Mesendoderm (in vitro differentiated cells): Measurements from ENCODE around the gene SCIN. TPM values are rescaled to one million over a fixed set of nuclear protein-coding genes. Genes with fewer than 3 reads are reported as not detected.
"Not testable (repeated sequence)": the region's sequence is repeated elsewhere in the genome, so short reads cannot be mapped to it uniquely, and the experiment has no call there.

ENCODE experiments used
- DNase-seq: peaks from one replicate; pipeline ENCODE4 v3.0.0; 2013
- H2AK5ac ChIP-seq: 2 replicates; pipeline ENCODE4 v1.6.1; 2013; ENCODE audit warnings: low read length, inconsistent platforms
- H2BK120ac ChIP-seq: 2 replicates; pipeline ENCODE4 v1.6.1; 2013; ENCODE audit warnings: low read depth, mild to moderate bottlenecking, low read length, moderate library complexity, mixed read lengths
- H2BK15ac ChIP-seq: replicated peaks from 2 replicates; pipeline ENCODE4 v1.6.1; 2013; ENCODE audit warnings: low read depth, mild to moderate bottlenecking, moderate library complexity
- H2BK5ac ChIP-seq: 2 replicates; pipeline ENCODE4 v1.6.1; 2013; ENCODE audit warnings: low read length, inconsistent platforms
- H3K18ac ChIP-seq: 2 replicates; pipeline ENCODE4 v1.6.1; 2013; ENCODE audit warnings: mild to moderate bottlenecking, low read length, mixed read lengths
- H3K23ac ChIP-seq: one replicate; pipeline ENCODE4 v1.6.1; 2013; ENCODE audit warnings: low read length
- H3K27ac ChIP-seq: 2 replicates; pipeline ENCODE4 v1.5.1; 2013; ENCODE audit warnings: low read depth, mild to moderate bottlenecking, inconsistent platforms, low read length, moderate library complexity
- H3K27me3 ChIP-seq: 2 replicates; pipeline ENCODE4 v1.6.1; 2013; ENCODE audit warnings: low read length, control low read depth, mild to moderate bottlenecking, inconsistent platforms; ENCODE audit not compliant: insufficient read depth, poor library complexity
- H3K36me3 ChIP-seq: 2 replicates; pipeline ENCODE4 v1.6.1; 2013; ENCODE audit warnings: low read length, inconsistent platforms; ENCODE audit not compliant: control insufficient read depth, insufficient read depth
- H3K4ac ChIP-seq: one replicate; pipeline ENCODE4 v1.6.1; 2013; ENCODE audit warnings: low read depth, mild to moderate bottlenecking, low read length, moderate library complexity
- H3K4me1 ChIP-seq: 2 replicates; pipeline ENCODE4 v1.6.1; 2013; ENCODE audit warnings: low read depth, low read length, inconsistent platforms; ENCODE audit not compliant: control insufficient read depth
- H3K4me2 ChIP-seq: 2 replicates; pipeline ENCODE4 v1.6.1; 2013; ENCODE audit warnings: low read length
- H3K4me3 ChIP-seq: 2 replicates; pipeline ENCODE4 v1.5.1; 2013; ENCODE audit warnings: mild to moderate bottlenecking, low read length
- H3K56ac ChIP-seq: one replicate; pipeline ENCODE4 v1.6.1; 2013; ENCODE audit warnings: low read length
- H3K79me1 ChIP-seq: 2 replicates; pipeline ENCODE4 v1.6.1; 2013; ENCODE audit warnings: low read length, inconsistent platforms
- H3K79me2 ChIP-seq: 2 replicates; pipeline ENCODE4 v1.6.1; 2013; ENCODE audit warnings: mild to moderate bottlenecking, low read length; ENCODE audit not compliant: control insufficient read depth, insufficient read depth
- H3K9ac ChIP-seq: 2 replicates; pipeline ENCODE4 v1.6.1; 2013; ENCODE audit warnings: low read length, inconsistent platforms
- H4K5ac ChIP-seq: one replicate; pipeline ENCODE4 v1.6.1; 2013; ENCODE audit warnings: low read length
- H4K8ac ChIP-seq: one replicate; pipeline ENCODE4 v1.6.1; 2013; ENCODE audit warnings: low read depth, mild to moderate bottlenecking, control low read depth, low read length, moderate library complexity
- WGBS: extraction: QIAGEN DNeasy Blood & Tissue Kit; methylation state at CpG from one replicate; pipeline ENCODE4 v1.1.7; 2013; ENCODE audit warnings: low lambda C conversion rate, missing lambda C conversion rate; ENCODE audit not compliant: insufficient coverage; ENCODE audit errors: extremely low coverage; 5-methylcytosine and 5-hydroxymethylcytosine counted together
- polyA plus RNA-seq, 2 experiments: library from polyadenylated mRNA; stranded (reverse); fragments of 200-250 nt; gene quantifications; one replicate each; pipeline ENCODE4 v1.2.3, GENCODE V29; 2013

SCIN gene
- polyA plus RNA-seq (2013, experiment 1 of 2) = 0.31 TPM
- polyA plus RNA-seq (2013, experiment 2 of 2) = 0.31 TPM

DNA sequence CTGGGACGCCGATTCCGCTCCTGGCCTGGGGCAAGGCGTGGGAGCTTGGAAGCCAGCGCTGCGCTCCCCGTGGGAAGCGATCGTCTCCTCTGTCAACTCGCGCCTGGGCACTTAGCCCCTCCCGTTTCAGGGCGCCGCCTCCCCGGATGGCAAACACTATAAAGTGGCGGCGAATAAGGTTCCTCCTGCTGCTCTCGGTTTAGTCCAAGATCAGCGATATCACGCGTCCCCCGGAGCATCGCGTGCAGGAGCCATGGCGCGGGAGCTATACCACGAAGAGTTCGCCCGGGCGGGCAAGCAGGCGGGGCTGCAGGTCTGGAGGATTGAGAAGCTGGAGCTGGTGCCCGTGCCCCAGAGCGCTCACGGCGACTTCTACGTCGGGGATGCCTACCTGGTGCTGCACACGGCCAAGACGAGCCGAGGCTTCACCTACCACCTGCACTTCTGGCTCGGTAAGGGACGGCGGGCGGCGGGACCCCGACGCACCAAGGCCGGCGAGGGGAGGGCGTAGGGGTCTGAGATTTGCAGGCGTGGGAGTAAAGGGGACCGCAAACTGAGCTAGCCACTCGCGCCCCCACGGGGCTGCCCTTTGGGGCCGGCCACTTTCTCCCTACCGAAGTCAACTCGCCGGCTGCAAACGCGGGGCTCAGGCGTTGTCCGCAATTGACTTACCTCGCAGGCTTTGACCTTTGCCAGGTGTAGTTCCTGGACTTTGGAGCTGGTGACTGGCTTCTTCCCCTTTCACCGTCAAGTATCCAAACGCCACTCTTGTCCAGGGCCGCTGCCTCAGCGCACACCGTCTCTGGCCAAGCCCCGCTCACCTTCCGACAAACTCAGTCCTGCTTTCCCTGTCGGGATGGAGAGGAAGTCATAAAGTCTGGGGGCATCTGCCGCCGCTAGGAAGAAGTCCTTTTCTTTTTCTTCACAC is at the start of gene SCIN:
Gene SCIN (plus strand): TSS at position 187 of the 928 bp plus-strand sequence. CDS start 67 bp downstream, at position 254.
- Histone ChIP-seq H3K18ac (no peak within 1 kb of the TSS), H3K27me3 (peaks cover 17% of the 10 kb centered on the region), H4K5ac (no peak within 1 kb of the TSS), H2AK5ac (no peak within 1 kb of the TSS), H3K9ac (no peak within 1 kb of the TSS), H4K8ac (no peak within 1 kb of the TSS), H3K56ac (peak within 1 kb of the TSS; percentile 71), H3K4ac (no peak within 1 kb of the TSS), H3K23ac (no peak within 1 kb of the TSS), H2BK120ac (no peak within 1 kb of the TSS), H3K36me3 (no peaks in the 10 kb centered on the region), H2BK15ac (no peak within 1 kb of the TSS), H3K79me2 (no peaks in the 10 kb centered on the region), H3K27ac (no peak within 1 kb of the TSS), H3K4me1 (no peaks in the 10 kb centered on the region), H3K79me1 (no peaks in the 10 kb centered on the region), H3K4me3 (peak within 1 kb of the TSS; percentile 6), H2BK5ac (no peak within 1 kb of the TSS), H3K4me2 (peak within 1 kb of the TSS; percentile 80)
- WGBS = no CpG with 5 or more reads among the region's 74 CpGs
- peak; percentile 46 for DNase-seq

DNA sequence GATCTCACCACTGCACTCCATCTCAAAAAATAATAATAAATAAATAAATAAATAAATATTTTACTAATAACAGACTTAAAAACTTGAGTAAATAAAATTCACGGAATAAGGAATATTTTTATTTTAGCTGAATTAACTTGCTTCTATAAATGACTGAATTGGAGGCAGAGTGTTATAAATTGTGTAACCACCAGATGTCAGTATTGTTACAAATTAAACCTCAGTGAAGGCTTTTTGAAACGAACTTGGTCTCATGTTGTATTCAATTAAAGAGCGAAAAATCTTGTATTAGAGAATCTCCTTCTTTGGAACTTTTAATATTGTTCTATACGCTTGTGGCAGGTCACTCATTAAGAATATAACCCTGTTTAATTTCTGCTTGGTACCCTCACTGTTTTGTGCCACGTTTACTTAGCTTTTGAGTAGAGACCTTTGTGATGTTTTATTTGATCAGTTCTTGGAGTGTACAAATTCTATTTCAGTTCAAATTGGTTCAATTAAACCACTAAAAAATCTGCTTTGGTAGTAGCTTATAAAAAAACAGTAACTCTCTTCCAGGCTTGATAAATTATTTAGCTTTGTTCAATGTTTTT is 45.6 kb upstream of the SCIN start:
- H3K4ac ChIP-seq = no peak overlapping the region
- no peaks in the 10 kb centered on the region for H3K27me3 ChIP-seq
- no peaks in the 10 kb centered on the region for H3K36me3 ChIP-seq
- H3K4me3 ChIP-seq = no peak overlapping the region
- no peak overlapping the region for H3K27ac ChIP-seq
- H3K79me1 ChIP-seq = no peaks in the 10 kb centered on the region
- H2BK5ac ChIP-seq = no peak overlapping the region
- no peak overlapping the region for H4K8ac ChIP-seq
- peak; percentile 57 for DNase-seq
- H3K23ac ChIP-seq = no peak overlapping the region
- no peak overlapping the region for H2BK15ac ChIP-seq
- H3K4me2 ChIP-seq = no peak overlapping the region
- H2BK120ac ChIP-seq = no peak overlapping the region
- no peak overlapping the region for H3K9ac ChIP-seq
- H4K5ac ChIP-seq = no peak overlapping the region
- H3K56ac ChIP-seq = no peak overlapping the region
- no CpG with 5 or more reads among the region's 5 CpGs for WGBS
- H3K18ac ChIP-seq = no peak overlapping the region
- H2AK5ac ChIP-seq = no peak overlapping the region
- no peaks in the 10 kb centered on the region for H3K79me2 ChIP-seq
- no peaks in the 10 kb centered on the region for H3K4me1 ChIP-seq

DNA sequence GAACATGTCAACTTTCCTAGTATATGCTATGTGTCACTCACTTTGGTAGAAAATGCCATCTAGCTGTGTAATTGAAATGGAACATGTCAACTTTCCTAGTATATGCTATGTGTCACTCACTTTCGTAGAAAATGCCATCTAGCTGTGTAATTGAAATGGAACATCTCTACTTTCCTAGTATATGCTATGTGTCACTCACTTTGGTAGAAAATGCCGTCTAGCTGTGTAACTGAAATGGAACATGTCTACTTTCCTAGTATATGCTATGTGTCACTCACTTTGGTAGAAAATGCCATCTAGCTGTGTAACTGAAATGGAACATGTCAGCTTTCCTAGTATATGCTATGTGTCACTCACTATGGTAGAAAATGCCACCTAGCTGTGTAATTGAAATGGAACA is 43.8 kb upstream of the SCIN start:
- H2BK15ac ChIP-seq, H2AK5ac ChIP-seq, H3K18ac ChIP-seq, DNase-seq, H3K4me2 ChIP-seq, H3K79me1 ChIP-seq, H3K9ac ChIP-seq, H4K8ac ChIP-seq, H3K27me3 ChIP-seq, H3K4me3 ChIP-seq, H3K4ac ChIP-seq, H3K23ac ChIP-seq, H2BK5ac ChIP-seq, H2BK120ac ChIP-seq, H3K79me2 ChIP-seq, H3K56ac ChIP-seq, H3K36me3 ChIP-seq, H4K5ac ChIP-seq, H3K4me1 ChIP-seq, H3K27ac ChIP-seq: not testable (repeated sequence)
- no CpG with 5 or more reads among the region's 2 CpGs for WGBS

DNA sequence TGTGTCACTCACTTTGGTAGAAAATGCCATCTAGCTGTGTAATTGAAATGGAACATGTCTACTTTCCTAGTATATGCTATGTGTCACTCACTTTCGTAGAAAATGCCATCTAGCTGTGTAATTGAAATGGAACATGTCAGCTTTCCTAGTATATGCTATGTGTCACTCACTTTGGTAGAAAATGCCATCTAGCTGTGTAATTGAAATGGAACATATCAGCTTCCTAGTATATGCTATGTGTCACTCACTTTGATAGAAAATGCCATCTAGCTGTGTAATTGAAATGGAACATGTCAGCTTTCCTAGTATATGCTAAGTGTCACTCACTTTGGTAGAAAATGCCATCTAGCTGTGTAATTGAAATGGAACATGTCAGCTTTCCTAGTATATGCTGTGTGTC is 42.9 kb upstream of the SCIN start:
- not testable (repeated sequence) for H2BK15ac ChIP-seq, H3K4me3 ChIP-seq, H3K4ac ChIP-seq, H3K18ac ChIP-seq, H2BK5ac ChIP-seq, H3K27me3 ChIP-seq, H3K4me2 ChIP-seq, H3K56ac ChIP-seq, H3K4me1 ChIP-seq, H3K36me3 ChIP-seq, H3K9ac ChIP-seq, H2AK5ac ChIP-seq, H3K27ac ChIP-seq, H4K8ac ChIP-seq, DNase-seq, H3K79me2 ChIP-seq, H4K5ac ChIP-seq, H3K23ac ChIP-seq, H2BK120ac ChIP-seq, H3K79me1 ChIP-seq
- no CpG with 5 or more reads among the region's 1 CpG for WGBS

DNA sequence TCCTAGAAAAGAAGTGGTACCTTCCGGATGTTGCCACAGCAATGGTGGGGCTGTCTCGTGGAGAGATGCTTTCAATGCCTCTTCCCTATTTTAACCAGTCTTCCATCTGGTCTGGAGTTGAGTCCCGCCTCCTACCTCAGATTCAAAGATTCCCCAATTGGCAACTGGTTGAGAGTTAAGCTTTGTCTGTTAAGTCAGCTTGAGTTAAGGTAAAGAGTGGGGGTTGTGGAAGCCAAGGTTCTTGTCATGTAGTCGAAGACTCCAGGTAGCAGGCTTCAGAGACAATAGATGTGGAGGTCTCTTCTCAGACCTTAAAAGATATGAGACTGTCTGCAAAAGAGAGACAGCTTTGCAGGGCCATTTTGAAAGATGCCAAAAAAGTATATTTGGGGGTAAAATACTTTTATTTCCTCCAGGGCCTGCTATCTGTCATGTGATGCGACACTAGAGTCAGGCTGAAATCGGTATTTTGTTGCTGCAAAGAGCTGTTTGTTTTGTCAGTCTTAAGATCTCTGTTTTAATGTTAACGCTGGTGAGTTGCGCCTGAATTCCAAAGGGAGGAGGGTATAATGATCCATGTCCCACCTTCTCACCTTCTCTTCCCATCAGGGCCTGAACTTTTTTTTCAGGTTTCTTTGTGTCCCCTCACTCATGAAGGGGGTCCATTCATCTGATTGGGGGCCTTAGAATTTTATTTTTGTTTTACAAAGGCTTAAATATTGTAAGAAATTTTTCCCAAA is 40.4 kb upstream of the SCIN start:
- Histone ChIP-seq H3K27me3 (no peaks in the 10 kb centered on the region), H3K79me2 (no peaks in the 10 kb centered on the region), H4K5ac (no peak overlapping the region), H3K56ac (no peak overlapping the region), H4K8ac (no peak overlapping the region), H3K27ac (no peak overlapping the region), H3K18ac (no peak overlapping the region), H3K4me1 (no peaks in the 10 kb centered on the region), H3K4ac (no peak overlapping the region), H3K4me2 (no peak overlapping the region), H3K36me3 (no peaks in the 10 kb centered on the region), H2AK5ac (no peak overlapping the region), H2BK120ac (no peak overlapping the region), H2BK5ac (no peak overlapping the region), H3K23ac (no peak overlapping the region), H3K79me1 (no peaks in the 10 kb centered on the region), H3K4me3 (no peak overlapping the region), H2BK15ac (no peak overlapping the region), H3K9ac (no peak overlapping the region)
- no CpG with 5 or more reads among the region's 8 CpGs for WGBS
- peak; percentile 18 for DNase-seq
